MCF 10A (cell line): ENCODE data around the gene GDI1. TPM values are rescaled to one million over a fixed set of nuclear protein-coding genes. Genes with fewer than 3 reads are reported as not detected.
A peak's percentile ranks its signal among the peaks of the same experiment; 100 is the strongest.

Experiments
- BruUV-seq: library from RNA; stranded (reverse); fragments of 400-500 nt; replicated peaks from 2 replicates; lab custom pipeline; 2021; lab: Mats Ljungman, UMichigan
- CTCF ChIA-PET: fragments of 300-600 bp; sonication (Branson Sonifier 250); formaldehyde crosslinking; extraction: SDS; loops from one replicate; lab custom pipeline; 2021; ENCODE audit warnings: antibody characterized with exemption, inconsistent platforms; lab: Yijun Ruan, JAX
- POLR2A ChIA-PET: fragments of 300-600, 350-650 bp; sonication (Branson Sonifier 250); formaldehyde crosslinking; extraction: SDS; loops from one replicate; lab custom pipeline; 2020; ENCODE audit warnings: antibody characterized with exemption, inconsistent platforms; lab: Yijun Ruan, JAX
- DNase-seq: peaks from one replicate; pipeline ENCODE4 v3.0.0-alpha.2; 2018; ENCODE audit not compliant: unreplicated experiment
- H3K27ac Mint-ChIP-seq: one replicate; pipeline ENCODE4 v1.8.0; 2022; ENCODE audit warnings: mild to moderate bottlenecking, low read depth, mixed read lengths; ENCODE audit not compliant: unreplicated experiment
- H3K27me3 Mint-ChIP-seq: one replicate; pipeline ENCODE4 v1.8.0; 2022; ENCODE audit warnings: mixed read lengths; ENCODE audit not compliant: insufficient read depth, unreplicated experiment
- H3K36me3 Mint-ChIP-seq: one replicate; pipeline ENCODE4 v1.8.0; 2022; ENCODE audit warnings: mild to moderate bottlenecking, moderate library complexity, mixed read lengths; ENCODE audit not compliant: insufficient read depth, unreplicated experiment
- H3K4me1 Mint-ChIP-seq: one replicate; pipeline ENCODE4 v1.8.0; 2022; ENCODE audit warnings: mixed read lengths; ENCODE audit not compliant: insufficient read depth, unreplicated experiment
- H3K4me3 Mint-ChIP-seq: one replicate; pipeline ENCODE4 v1.8.0; 2022; ENCODE audit warnings: mild to moderate bottlenecking, moderate library complexity, mixed read lengths; ENCODE audit not compliant: unreplicated experiment
- H3K9me3 Mint-ChIP-seq: one replicate; pipeline ENCODE4 v1.8.0; 2022; ENCODE audit warnings: mixed read lengths; ENCODE audit not compliant: unreplicated experiment
- intact Hi-C: fragments of 100-400 bp; cut with micrococcal nuclease; formaldehyde crosslinking; loops from 2 replicates; pipeline ENCODE4 v1.14.1; 2022
- total RNA-seq: library from RNA; stranded (reverse); gene quantifications from 2 replicates; pipeline ENCODE4 v1.2.3, GENCODE V29; 2022
- TF ChIP-seq, protein P1 (sequence below): fragments of 200-600 bp; IDR thresholded peaks from one replicate; pipeline ENCODE4 v1.8.0; 2022; ENCODE audit warnings: antibody characterized with exemption, mild to moderate bottlenecking; ENCODE audit not compliant: unreplicated experiment

GDI1 gene
- total RNA-seq, 1 experiment from 2014 or later = 89.9 TPM

- H3K9me3 Mint-ChIP-seq = no peaks in the 10 kb centered on the region
- BruUV-seq = no TSS peak
- H3K36me3 Mint-ChIP-seq = peaks cover 29% of the 10 kb centered on the region
- no peaks in the 10 kb centered on the region for H3K4me1 Mint-ChIP-seq
- POLR2A ChIA-PET = no interaction called here
- DNase-seq = no peak
- intact Hi-C loops = no loop called here
- CTCF ChIA-PET = interaction anchor here (0.8 to 1.1 kb wide), 2 partner anchors 13 to 116 kb away, joined by 3 to 4 read pairs; partner anchors contain the start of gene UBL4A
- no peak overlapping the region for H3K4me3 Mint-ChIP-seq
- H3K27ac Mint-ChIP-seq = no peak overlapping the region
- TF ChIP-seq, protein P1, sequence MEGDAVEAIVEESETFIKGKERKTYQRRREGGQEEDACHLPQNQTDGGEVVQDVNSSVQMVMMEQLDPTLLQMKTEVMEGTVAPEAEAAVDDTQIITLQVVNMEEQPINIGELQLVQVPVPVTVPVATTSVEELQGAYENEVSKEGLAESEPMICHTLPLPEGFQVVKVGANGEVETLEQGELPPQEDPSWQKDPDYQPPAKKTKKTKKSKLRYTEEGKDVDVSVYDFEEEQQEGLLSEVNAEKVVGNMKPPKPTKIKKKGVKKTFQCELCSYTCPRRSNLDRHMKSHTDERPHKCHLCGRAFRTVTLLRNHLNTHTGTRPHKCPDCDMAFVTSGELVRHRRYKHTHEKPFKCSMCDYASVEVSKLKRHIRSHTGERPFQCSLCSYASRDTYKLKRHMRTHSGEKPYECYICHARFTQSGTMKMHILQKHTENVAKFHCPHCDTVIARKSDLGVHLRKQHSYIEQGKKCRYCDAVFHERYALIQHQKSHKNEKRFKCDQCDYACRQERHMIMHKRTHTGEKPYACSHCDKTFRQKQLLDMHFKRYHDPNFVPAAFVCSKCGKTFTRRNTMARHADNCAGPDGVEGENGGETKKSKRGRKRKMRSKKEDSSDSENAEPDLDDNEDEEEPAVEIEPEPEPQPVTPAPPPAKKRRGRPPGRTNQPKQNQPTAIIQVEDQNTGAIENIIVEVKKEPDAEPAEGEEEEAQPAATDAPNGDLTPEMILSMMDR = no peak
- peaks cover 13% of the 10 kb centered on the region for H3K27me3 Mint-ChIP-seq
Observed at GRCh38 chrX:154472685-154473632, 36.0 kb downstream of the GDI1 start.

GRCh38 chrX:154473683-154474082 lies 36.7 kb downstream of the GDI1 start:
- no peak for DNase-seq
- no TSS peak for BruUV-seq
- intact Hi-C loops = no loop called here
- peaks cover 13% of the 10 kb centered on the region for H3K27me3 Mint-ChIP-seq
- no peak overlapping the region for H3K4me3 Mint-ChIP-seq
- TF ChIP-seq, protein P1 = no peak
- POLR2A ChIA-PET = no interaction called here
- no peak overlapping the region for H3K27ac Mint-ChIP-seq
- CTCF ChIA-PET = interaction anchor here (1.1 kb wide), 1 partner anchor 12 kb away, joined by 4 read pairs; the partner anchor contains the start of gene UBL4A
- no peaks in the 10 kb centered on the region for H3K9me3 Mint-ChIP-seq
- H3K36me3 Mint-ChIP-seq = peaks cover 29% of the 10 kb centered on the region
- H3K4me1 Mint-ChIP-seq = no peaks in the 10 kb centered on the region

DNA sequence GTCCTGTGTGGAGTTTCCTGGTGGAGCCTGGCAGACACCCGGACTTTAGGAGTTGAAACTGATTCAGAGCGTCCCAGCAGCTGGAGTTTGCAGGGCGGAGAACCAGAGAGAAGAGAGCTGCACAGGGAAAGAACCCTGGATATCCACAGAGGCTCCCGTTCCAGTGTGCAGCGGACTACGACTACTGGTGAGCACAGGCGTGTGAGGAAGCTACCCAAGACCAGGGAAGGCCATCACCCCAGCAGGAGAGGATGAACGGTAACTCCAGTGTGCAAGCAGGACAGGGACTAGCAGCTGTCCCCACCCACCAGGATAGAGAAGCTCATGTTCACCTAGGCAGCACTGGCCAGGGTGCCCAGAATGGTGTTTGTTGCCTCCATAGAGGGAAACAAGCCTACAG lies 39.9 kb downstream of the GDI1 start:
- TF ChIP-seq, protein P1 = no peak
- H3K4me1 Mint-ChIP-seq = no peaks in the 10 kb centered on the region
- intact Hi-C loops = no loop called here
- peaks cover 15% of the 10 kb centered on the region for H3K27me3 Mint-ChIP-seq
- no peak for DNase-seq
- CTCF ChIA-PET = interaction anchor here (0.7 to 0.8 kb wide), 2 partner anchors 12 to 28 kb away, joined by 3 read pairs; no protein-coding TSS in a partner anchor
- POLR2A ChIA-PET = interaction anchor here (0.6 to 1.6 kb wide), 4 partner anchors 13 to 94 kb away, joined by 3 to 8 read pairs (median 4); partner anchors contain the start of genes FAM3A and SLC10A3
- H3K27ac Mint-ChIP-seq = no peak overlapping the region
- no peak overlapping the region for H3K4me3 Mint-ChIP-seq
- peaks cover 20% of the 10 kb centered on the region for H3K36me3 Mint-ChIP-seq
- no TSS peak for BruUV-seq
- no peaks in the 10 kb centered on the region for H3K9me3 Mint-ChIP-seq

DNA sequence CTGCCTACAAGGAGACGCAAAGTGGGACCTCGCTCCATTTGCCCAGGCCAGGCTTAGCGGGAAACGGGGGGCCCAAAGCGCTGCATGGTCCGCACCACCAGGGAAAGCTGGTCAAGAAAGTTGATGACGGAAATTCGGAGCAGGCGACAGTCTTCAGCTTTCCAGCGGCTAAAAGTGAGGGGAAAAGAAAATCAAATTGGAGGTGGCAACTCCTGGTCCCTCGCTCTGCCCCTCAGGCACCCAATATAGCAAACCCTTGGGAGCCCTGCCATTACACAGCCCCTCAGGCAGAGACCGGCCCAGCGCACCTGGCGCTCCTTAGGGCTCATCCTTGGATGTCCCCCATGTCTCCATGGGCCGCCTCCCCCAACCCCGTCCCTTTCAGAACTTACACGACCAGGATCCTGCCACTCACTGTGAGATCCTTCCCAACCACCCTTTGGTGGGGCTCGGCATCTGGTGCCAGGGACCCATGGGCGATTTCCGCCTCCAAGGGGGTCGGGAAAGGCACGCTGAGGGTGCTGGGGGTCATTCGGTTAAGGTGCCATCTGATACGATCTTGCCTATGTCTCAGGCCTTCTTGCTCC lies 41.0 kb downstream of the GDI1 start:
- TF ChIP-seq, protein P1 = no peak
- intact Hi-C loops = no loop called here
- peaks cover 19% of the 10 kb centered on the region for H3K36me3 Mint-ChIP-seq
- no peaks in the 10 kb centered on the region for H3K9me3 Mint-ChIP-seq
- peaks cover 7% of the 10 kb centered on the region for H3K4me1 Mint-ChIP-seq
- peak overlapping the region; percentile 72 for H3K4me3 Mint-ChIP-seq
- peaks cover 23% of the 10 kb centered on the region for H3K27me3 Mint-ChIP-seq
- DNase-seq = no peak
- no peak overlapping the region for H3K27ac Mint-ChIP-seq
- ChIA-PET POLR2A (interaction anchor here (0.8 to 1.4 kb wide), 4 partner anchors 9 to 79 kb away, joined by 3 to 6 read pairs (median 6); partner anchors contain the start of genes PLXNA3 and SLC10A3), CTCF (interaction anchor here (0.6 to 1.1 kb wide), 2 partner anchors 56 to 1327 kb away, joined by 3 read pairs; no protein-coding TSS in a partner anchor)
- BruUV-seq = TSS peak; percentile 82
